NCI-H82 treated with DMSO at 0.1 percent for 48 hours (cell line): Measurements from ENCODE around the gene OR2A1.
"Not testable (repeated sequence)": the region's sequence is repeated elsewhere in the genome, so short reads cannot be mapped to it uniquely, and the experiment has no call there.

Source experiments
- DNase-seq: peaks from one replicate; lab custom pipeline; 2025; ENCODE audit not compliant: unreplicated experiment; lab: John Stamatoyannopoulos, UW

OR2A1 gene, protein sequence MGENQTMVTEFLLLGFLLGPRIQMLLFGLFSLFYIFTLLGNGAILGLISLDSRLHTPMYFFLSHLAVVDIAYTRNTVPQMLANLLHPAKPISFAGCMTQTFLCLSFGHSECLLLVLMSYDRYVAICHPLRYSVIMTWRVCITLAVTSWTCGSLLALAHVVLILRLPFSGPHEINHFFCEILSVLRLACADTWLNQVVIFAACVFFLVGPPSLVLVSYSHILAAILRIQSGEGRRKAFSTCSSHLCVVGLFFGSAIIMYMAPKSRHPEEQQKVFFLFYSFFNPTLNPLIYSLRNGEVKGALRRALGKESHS

DNA sequence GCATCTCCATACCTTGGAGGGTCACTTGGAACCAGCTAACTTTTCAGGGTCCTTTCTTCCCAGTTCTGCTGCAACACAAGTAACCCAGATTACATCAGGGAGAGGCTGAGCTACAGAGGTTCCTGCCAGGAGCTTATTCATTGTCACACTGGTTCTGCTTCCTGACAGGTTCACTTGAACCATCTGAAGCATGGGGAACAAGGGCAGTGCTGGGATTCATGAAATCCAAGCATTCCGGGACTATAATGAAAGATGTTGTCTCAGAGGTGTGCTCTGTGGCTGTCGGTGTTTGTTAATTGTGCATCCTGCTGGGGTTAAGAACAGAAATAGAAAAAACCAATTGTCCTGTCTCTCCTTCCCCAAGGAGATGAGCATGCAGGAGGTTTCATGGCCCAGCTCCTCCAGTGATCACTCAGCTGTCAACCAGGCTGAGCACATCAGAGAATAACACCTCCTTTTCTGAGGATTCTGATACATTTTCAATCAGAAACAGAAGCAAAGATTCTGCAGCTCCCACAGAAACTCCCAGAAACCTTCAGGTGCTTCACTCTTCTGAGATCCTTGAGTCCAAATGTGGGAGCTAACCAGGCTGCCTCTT lies at the start of gene OR2A1:
TSS of gene OR2A1 (plus strand) at position 548 of the 598 bp plus-strand sequence. CDS start 5,706 bp downstream, outside the sequence.
- not testable (repeated sequence) for DNase-seq

DNA sequence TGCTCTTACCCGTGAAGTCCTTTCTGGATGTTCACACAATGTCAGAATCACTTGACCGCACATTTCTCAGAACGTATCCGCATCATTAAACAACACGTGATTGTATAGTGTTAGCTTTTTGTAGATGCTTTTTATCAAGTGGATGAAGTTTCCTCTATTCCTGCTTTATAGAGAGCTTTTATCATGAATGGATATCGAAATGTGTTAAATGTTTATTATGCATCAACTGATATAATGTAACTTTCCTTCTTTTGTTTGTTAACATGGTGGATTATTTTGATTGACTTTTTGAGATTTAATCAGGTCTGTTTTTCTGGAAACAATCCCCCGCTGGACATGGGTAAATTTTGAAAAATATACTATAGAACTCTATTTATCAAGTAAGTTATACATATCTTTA lies 47.5 kb upstream of the OR2A1 start, which contains the start of gene OR2A7:
TSS of gene OR2A7 (minus strand) at position 101 of the 400 bp plus-strand sequence. CDS start 5,164 bp downstream, outside the sequence.
- not testable (repeated sequence) for DNase-seq

DNA sequence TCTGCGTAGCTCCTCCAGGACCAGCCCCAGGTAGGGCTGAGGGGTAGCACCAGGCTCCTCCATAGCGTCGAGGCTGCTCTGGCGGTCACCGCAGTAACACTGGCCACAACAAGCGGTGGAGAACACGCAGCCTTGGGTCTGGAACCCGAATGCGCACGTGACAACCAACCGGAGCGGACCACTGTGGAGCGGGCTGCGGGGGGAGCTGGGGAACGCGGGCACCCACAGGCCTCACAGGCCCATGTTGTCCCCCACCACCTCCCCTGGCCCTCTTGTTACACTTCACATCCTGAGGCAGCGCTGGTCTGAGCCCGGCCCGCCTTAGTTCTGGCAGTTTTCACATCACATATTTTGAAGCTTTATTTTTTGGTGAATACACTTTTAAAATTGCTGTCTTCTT lies 43.0 kb upstream of the OR2A1 start, which contains the start of gene CTAGE8:
TSS of gene CTAGE8 (minus strand) at position 101 of the 400 bp plus-strand sequence. CDS start at position 63, 38 bp downstream.
- DNase-seq = not testable (repeated sequence)

DNA sequence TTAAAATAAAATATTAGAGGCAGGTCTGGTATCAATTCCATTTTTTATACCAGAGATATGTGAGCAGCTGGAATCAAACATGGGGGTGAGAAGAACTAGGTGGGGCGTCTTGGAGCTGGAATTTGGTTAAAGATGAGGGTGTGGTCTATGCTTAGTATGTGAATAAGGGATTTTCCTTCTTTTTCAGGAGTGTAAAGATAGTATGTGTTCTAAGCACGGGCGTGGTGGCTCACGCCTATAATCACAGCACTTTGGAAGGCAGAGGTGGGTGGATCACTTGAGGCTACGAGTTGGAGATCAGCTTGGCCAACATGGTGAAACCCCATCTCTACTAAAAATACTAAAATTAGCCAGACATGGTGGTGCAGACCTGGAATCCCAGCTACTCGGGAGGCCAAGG lies 36.9 kb upstream of the OR2A1 start:
- DNase-seq = not testable (repeated sequence)

DNA sequence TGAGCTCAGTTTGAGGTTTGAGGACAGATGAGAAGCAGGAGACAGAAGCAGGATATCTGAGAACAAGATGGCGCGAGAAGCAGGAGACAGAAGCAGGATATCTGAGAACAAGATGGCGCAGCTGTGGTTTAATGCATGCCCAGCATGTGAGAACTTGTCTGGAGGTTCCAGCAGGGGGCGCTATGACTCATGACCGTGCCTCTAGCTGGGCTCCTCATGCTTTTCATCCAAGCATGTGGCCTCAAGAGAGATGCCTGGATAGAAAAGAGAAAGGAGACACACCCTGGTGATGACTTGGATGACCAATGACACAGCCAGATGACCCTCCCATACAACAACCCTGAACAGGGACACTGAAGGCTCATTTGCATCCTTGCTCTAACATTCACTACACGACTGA lies 32.2 kb upstream of the OR2A1 start:
- not testable (repeated sequence) for DNase-seq

DNA sequence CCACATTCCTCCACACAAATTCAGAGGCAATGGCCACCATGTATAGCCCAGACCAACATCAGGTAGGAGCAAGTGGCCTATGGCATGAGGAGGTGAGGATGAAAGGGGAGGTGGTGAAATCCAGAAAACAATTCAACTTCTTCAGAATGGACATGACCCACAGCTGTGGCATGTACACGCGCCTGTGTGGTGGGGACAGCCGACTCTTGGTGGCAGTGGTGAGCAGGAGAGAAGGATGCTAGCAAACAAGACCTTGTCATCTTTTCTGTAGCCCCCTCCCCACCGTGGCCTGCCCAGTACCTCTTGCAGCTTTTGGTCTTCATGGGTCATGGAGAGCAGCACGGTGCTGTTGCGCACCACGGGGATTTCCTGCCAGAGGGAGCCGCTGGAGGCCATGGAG lies 30.2 kb upstream of the OR2A1 start:
- DNase-seq = not testable (repeated sequence)

DNA sequence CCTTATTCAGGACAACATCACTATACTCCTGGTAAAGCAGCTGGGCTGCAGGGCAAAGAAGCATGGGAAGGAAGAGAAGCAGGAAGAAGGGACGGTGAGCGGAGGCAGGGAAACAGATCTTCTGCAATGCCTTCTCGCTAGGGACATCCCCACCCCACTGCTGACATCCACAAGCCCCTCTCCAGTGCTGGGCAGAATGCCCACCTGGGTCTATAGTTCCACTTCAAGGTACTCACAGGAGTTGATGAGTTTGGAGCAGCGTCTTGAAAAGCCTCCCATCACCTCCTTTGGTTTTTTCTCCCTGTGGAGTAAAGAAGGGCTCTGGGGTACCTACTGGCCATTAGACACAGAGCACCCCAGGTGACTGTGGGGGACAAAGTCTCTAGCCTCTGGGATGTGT lies 29.7 kb upstream of the OR2A1 start:
- DNase-seq = not testable (repeated sequence)

DNA sequence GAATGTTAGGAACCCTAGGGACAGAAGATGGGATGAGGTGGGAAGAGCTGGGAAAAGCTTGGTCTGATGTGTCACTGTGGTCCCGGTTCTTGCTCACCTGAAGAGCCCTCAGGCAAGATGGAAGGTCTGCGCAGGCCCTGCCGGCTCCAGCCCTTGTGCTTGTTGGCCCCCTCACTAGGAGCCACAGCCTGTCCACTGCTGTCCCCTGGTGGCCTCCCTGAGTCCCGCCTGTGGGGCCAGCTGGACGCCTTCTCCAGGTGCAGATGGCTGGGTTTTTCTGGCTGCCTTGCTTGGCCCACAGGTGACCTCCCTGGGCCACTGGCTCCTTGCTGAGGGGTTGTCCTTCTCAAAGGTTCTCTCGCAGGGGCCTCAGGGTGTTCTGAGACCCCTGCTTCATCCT lies 28.5 kb upstream of the OR2A1 start:
- DNase-seq = not testable (repeated sequence)

DNA sequence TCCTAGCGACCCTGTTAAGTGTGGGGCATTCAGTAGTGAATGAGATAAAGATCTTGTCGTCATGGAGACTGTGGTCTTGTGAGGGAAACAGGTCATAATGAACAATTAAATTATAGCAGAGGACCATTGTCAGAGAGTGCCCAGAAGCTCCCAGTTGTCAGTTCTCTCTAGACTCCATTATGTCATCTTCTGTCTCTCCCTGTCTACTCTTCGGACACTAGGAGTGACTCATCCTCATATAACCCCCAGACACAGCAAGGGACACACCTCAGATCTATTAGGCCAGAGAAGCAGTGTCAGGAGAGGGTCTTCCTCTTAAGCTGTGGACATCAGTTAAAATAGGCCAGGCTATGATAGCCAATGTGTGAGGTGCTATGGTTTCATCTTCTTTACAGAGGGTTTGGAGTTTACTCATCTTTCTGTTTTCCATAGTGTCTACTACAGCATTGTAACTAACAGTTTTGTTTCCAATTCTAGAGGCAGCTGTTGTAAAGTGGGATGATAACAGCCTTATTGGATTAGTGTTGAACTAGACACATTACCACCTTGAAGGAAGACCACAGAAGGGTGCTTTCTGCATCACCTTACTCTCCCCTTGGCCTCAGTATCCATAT lies 24.9 kb upstream of the OR2A1 start:
- DNase-seq = not testable (repeated sequence)

DNA sequence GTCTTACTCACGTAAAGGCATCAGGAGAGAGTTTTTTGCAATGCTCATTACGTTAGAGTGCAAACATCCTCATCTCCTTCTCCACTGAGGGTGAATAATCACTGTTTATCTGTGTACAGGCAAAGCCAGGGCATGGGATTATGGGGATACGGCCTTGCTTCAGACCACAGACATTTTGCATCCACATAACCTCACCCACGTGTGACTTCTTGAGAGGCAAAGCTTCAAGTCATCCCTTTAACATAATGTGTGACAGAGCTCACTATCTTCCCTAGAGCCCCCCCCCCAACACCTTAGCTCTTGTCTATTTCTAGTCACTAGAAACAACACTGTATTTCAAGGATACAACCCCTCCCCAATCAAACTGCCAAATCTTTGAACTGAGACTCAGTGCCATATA lies 20.6 kb upstream of the OR2A1 start:
- DNase-seq = not testable (repeated sequence)

DNA sequence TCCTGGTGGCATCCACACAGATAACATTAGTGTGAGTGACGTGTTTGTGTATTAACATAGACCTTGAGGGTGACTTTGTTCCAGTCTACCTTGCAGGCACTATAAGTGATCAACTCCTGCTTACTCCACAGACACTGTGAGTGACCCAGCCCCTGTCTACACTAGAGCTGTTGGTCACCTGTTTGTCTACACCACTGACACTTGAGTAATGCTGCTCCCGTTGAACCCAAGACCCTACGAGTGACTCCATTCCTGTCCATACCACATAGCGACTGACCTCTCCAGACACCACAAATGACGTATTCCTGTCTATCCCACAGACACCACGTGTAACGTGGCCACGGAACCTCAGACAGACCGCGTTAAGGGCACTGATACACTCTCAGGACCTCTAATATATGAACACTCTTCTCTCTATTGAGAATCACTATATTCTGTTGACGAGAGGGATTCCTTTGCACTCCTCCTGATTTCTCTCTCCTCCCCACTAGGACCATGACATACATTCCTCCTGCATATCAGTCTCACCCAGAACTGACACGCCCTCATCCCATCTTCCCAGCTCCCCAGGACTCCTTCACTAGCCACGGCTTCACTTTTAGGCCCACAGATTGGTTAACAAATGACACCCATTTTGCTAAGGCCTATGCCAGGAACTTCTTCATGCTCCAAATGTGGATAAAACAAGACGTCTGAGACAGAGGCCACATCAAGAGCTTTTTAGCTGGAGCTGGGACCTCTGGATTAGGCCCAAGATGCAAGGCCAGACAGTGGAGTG lies 19.6 kb upstream of the OR2A1 start:
- DNase-seq = not testable (repeated sequence)

DNA sequence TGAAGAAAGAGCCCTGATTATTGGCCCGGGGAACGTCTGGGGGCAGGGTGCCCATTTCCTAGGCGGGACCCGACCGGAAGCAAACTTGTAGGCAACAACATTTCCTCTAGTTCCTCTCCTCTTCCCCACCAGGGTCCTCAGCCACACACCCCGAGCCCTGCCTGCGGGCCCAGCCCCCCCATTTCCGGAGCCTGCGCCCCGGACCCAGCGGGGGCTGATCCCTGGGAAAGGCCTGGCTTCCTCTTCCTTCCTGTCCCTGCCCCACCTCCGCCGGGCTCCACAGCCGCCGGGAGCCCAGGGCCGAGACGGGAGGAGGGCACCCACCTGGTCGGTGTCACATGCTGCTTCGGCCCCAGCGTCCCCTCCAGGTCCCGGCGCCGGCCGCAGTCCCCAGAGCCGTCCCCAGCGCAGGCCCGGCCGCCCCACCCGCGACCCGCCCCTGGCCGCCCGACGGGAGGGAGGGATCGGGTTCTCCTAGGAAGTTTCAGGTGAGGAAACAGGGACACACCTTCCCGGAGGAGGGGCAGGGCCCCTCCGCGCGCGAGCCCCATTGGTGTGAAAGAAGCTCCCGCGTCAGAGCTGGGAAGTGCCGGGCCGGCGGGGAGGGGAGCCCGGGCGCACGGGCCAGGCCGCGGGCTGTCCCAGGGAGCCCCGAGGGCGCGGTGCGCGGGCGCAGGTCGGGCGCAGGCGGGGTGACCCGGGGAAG lies 18.3 kb upstream of the OR2A1 start:
- not testable (repeated sequence) for DNase-seq

DNA sequence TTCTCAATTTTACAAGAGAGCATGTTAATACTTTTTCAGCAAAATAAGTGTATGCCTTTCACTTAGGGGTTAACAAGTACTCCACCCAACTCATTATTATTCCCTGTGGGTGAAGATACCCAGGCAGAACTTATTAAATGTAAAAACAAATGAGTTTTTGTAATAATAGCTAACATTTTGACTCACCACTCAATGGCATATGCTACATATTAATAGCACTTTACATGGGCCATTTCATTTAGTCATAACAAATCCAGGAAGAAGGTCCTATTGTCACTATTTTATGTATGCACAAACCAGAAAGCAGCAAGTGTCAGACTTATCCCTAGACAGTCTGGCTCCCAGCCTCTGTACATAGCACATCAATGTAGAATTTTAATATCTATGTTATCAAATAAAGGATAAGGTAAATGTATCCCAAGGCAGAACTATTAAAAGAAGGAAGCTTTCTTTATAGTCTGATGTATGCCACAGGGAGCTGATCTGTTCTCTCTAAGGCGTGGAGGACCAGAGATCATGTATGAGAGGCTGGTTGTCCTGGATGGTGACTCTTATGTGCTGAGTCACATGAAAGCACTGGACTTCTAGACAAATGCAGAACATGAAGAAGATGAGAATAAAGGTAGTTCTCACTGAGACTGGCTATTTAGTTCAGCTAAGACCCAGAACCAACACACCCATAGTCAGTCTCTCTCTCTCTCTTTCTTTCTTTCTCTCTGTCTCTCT lies 9.5 kb upstream of the OR2A1 start:
- not testable (repeated sequence) for DNase-seq

DNA sequence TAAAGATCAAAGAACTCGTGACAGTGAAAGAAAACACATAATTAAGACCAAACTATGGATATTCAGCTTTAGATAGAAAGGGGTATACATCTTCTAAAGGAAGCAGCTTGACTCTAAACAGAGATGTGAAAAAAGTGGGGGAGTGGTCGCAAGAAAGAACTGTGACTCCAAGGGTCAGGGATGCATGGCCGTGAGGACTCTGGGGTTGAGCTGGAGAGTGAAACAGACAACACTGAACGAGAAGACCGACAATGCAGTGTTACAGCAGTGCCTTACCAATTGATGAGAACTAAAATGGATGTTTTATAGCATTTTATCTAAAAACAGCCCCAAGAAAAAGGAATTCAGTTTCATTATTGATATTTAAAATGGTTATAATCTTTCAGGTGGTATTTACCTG lies 8.6 kb upstream of the OR2A1 start:
- DNase-seq = not testable (repeated sequence)

DNA sequence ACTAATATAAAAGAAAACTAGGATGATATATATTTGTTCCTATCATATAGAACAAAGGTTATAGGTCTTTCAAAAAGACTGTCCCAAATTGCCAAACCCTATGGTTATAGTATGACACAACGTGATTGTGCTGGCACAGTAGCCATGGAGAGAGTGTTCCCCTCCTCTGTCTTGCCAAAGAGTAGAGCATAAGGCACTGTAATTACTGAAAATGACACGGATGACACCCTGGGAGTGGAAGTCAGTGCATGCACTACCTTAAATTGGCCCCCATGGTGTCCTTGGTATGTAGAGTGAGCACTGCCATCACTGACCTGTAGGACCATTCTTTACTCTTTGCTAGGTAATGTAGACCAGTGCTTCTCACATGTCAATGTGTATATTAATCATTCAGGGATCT lies 7.1 kb upstream of the OR2A1 start:
- DNase-seq = not testable (repeated sequence)

DNA sequence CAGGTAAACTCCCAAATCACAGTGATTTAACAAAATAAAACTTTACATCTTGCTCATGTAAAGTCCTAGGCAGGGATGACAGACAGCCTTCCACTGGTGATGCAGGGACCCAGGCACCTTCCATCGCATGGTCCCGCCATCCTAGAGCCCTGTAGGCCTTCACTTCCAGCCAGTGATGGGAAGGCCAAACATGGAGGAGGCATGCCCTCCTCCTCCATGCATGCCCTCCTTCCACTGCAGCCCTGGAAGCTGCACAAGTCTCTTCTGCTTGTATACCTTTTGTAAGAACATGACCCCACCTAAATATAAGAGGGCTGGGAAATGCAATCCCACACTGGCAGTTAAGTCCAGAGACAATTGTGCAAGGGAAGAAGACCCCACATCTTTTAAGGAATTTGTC lies 2.5 kb upstream of the OR2A1 start:
- not testable (repeated sequence) for DNase-seq

DNA sequence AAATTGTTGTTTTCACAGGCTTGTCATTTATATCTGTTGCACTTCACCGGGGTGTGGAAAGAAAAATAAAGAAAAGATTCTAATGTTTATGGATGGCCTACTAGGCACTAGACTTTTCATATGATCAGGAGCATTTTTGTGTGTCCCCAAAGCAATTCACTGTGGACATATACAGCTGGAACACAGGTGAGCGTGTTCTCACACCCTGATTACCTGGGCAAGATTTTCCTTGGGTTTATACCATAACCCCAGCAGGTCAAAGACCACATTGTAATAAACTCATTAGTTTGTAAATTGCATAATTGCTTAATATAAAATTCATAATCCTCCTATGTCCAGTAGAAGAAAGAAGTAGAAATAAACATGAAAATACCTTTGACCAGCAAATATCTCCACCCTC lies 1.0 kb upstream of the OR2A1 start:
- not testable (repeated sequence) for DNase-seq

DNA sequence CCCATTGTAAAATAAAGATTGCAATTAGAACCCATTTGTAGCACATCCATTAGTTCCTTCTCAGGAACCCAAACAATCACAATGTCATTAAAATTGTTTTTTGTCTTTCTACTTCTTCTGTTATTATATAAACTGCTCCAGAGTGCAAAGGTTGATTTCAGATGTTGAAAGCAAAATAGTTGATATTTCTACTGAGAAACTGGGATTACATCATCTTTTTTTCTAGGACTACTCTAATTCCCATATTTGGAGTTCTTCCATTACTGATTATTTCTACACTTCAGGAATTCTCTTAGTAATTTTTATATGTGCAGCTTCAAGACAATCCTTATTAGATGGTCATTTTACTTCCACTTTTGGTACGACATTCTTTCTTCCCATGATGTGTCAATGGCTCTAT lies 5.3 kb downstream of the OR2A1 start:
- not testable (repeated sequence) for DNase-seq

DNA sequence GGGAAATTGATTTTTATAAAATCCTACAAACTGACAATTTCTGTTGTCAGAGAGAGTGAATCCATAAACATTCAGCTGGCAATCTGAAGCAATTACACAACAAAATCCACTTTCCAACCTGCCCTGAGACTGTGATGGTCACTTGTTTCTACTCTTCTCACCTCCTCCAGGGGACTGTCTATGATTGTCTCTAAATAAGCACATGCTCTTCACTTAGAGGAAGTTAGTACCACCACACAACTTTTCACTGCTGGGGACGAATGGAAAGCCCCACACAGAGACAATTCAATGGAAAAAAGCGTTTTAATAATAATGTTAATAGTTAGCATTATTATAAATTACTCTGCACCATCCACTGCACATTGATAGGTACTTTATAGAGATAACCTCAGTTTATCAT lies 7.3 kb downstream of the OR2A1 start:
- DNase-seq = not testable (repeated sequence)
